Measurements from ENCODE around the gene GAD1. TPM values are rescaled to one million over a fixed set of nuclear protein-coding genes. Genes with fewer than 3 reads are reported as not detected.

Gene GAD1
- total RNA-seq, 1 donor from 2014 or later = not detected

- no peak for DNase-seq (ENCODE audit: low spot score)
Measured at GRCh38 chr2:170818036-170818751, 1.5 kb downstream of the GAD1 start.

- no peak for DNase-seq (ENCODE audit: low spot score)
Measured at GRCh38 chr2:170818752-170819470, 2.2 kb downstream of the GAD1 start.

DNA sequence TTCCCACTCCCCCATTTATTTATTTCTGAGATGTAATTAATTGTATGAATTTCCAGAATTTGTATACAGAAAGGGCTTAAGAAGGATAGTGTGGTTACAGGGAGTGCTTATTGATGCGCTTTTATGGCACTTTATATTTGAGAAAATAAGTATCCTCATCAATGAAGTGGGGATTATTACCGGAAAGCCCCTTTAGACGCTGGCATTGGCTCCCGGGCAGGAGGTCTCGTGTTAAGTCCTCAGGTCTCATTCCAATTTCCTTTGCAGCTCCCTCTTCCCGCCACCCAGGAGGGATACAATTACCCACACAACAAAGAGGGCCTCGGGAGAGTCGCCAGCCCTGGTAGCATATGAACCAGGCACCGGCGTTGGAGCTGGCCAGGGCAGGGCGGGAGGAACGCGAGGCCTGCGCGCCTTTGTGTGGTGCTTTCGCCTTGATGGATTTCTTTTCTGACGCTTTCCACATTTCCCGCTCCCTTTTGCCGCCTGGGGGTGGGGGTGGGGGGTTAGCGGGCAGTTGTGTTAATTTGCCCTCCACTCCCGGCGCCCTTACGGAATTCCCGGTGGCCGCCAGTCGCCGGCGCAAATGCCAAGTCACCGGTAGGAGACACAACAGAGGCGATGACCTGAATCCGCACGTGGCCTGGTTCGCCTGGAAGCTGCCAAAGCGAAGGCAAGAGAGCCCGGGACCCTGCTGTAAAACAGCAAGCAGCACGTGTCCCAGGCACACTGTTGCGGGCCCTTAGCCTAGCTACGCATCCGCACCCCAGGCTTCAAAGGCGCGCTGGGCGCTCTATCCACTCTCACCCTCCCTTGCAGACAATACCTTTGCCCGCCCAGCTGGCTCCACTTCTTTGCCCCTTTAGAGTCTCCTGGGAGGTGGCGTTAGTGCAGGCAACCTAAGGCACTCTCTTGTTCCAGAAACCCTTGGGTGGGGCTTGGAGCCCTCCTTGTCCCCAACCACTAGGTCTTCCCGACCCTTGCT lies 3.3 kb downstream of the GAD1 start:
- no peak for DNase-seq (ENCODE audit: low spot score)

- DNase-seq (ENCODE audit: low spot score) = no peak
Measured at GRCh38 chr2:170820757-170821530, 4.3 kb downstream of the GAD1 start.

GRCh38 chr2:170821531-170822289 lies 5.0 kb downstream of the GAD1 start:
- no peak for DNase-seq (ENCODE audit: low spot score)

- no peak for DNase-seq (ENCODE audit: low spot score)
Measured at GRCh38 chr2:170822290-170823087, 5.8 kb downstream of the GAD1 start.

DNA sequence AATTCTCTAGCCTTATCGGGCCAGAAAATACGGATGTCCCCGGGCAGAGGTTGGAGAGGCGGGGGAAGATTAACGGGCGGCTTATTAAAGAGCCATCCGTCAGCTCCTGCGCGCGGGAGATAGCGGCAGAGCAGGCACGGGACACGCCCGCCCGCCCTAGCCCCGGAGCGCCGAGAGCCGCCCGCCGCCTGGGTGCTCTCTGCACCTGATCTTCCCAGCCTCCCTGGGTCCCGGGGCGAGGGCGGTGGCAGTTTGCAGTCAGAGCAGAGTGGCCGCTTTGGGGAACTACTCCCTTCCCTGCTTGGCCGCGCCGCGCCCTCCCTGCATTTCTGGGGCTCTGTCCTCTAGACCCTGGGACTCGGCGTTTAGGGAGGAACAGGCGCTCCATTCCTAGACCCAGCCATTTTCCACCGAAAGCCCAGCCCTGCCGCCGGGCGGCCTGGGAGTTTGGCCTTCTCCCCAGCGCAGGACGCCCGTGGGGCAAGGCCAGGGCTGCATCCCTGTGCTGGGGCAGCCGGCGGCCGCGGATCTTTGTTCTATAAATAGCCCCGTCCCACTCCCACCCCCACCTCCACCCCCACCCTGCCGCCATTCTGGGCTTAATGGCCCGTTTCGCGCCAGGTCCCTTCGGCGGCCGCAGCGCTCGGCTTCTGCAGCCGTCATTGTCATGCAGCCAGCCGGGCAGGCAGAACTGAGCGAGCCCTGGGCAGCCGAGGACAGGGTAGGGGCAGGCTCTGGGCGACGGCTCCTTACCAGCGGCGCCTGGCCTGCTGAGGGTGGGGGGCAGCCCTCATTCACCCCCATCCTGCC lies 6.6 kb downstream of the GAD1 start:
- DNase-seq (ENCODE audit: low spot score) = no peak

DNA sequence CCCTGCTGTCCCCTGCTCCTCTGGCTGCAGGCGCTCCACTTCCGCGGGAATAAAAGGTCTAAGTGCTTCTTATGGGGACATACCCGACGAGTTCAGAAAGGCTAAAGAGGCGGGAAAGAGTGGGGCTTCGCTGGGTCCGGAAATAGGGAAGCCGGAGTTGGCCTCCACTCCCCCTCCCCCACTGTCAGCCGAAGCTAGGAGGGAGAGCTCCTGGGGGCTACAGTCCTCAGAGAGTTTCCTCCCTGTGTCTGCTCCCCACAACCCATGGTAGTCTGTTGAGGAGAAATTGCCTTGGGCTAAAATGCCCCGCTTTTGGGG lies 7.2 kb downstream of the GAD1 start:
- DNase-seq (ENCODE audit: low spot score) = no peak

DNA sequence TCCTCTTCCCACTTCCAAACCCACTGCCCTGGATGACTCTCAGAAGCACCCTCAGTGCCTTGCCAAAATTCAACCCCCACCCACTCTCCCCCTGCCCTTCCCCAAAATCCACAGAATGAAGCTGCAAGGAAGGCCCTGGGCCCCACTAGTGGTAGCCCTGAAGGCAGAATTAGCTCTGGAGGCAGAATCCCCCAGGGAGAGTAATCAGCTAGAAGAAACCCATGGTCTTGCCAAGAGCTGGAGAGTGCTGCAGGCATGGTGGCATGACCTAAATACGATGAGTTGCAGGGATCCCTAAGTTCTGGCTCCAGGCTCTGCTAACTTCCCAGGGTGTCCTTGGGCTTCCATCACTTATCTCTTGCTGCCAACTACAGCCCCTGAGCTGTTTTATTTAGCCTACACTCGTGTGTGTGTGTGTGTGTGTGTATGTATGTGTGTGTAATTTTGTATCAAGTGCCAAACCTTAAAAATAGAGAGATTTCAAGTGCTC lies 7.9 kb downstream of the GAD1 start:
- DNase-seq (ENCODE audit: low spot score) = no peak

GRCh38 chr2:170827841-170828532 lies 11.3 kb downstream of the GAD1 start:
- no peak for DNase-seq (ENCODE audit: low spot score)

DNA sequence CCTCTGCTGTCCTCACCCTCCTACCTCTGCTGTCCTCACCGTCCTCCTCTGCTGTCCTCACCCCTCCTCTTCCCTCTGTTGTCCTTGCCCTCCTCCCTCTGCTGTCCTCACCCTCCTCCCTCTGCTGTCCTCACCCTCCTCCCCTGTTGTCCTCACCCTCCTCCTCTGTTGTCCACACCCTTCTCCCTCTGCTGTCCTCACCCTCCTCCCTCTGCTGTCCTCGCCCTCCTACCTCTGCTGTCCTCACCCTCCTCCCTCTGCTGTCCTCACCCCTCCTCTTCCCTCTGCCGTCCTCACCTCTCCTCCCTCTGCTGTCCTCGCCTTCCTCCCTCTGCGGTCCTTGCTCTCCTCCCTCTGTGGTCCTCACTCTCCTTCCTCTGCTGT lies 11.8 kb downstream of the GAD1 start:
- DNase-seq (ENCODE audit: low spot score) = no peak

- no peak for DNase-seq (ENCODE audit: low spot score)
Measured at GRCh38 chr2:170829036-170829435, 12.3 kb downstream of the GAD1 start.

DNA sequence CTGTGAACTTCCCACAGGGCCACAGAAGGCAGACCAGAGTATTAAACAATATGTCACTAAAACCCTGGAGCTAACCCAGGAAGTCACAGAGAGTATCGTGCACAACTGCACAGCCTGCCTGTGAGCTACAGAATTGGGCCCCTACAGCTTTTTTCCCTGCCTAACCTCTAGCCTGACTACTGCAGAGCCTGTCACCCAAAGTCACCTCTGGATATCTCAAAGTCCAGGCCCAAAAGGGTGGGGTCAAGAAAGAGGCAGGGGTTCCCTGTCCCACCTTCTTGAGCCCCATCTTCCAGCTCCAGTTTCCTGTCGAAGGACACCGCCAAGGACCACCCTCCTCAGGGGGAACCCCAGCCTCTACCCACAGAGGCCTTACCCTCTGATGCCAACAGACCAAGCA lies 13.5 kb downstream of the GAD1 start:
- no peak for DNase-seq (ENCODE audit: low spot score)

- no peak for DNase-seq (ENCODE audit: low spot score)
Measured at GRCh38 chr2:170831115-170831514, 14.4 kb downstream of the GAD1 start.

DNA sequence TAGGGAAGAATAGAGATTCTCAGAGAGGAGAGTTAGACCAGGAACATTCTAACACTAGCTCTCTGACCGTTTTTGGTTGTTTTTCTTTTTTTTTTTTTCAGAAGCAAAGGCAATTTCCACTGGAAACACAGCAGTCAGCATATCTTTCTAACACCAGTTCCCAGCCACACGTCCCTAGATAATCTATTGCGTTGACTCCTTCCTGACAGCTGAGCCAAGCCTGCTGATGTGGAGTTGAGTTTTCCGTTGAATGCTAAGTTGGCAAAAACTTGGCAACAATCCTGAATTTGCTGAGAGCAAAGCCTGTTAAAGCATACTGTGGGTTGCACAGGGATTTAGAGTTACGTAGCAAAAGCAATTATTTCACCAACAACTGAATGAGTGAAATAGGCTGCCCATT lies 19.3 kb downstream of the GAD1 start:
- DNase-seq (ENCODE audit: low spot score) = no peak

DNA sequence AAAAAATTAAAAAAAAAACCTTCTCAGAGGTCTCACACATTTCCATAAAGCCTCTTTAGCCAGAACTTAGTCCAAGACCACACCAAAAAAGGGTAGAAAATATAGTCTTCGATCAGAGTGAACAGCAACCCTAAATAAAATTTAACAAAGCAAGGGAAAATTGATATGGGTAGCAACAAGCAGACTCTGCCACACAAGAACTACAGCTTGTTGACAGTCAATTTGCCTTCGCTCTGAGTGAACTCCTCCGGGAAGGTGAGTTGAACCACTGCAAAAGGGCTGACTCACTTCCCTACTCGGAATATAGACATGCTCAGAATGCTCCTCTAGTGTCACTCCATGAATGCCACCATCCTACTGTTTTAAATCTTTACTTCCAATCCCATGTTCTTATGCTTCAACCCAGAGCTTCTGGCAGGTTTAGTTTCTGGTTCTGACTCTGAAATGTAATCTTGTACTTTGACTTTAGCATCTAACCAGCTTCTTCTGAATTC lies 24.1 kb downstream of the GAD1 start:
- no peak for DNase-seq (ENCODE audit: low spot score)

DNA sequence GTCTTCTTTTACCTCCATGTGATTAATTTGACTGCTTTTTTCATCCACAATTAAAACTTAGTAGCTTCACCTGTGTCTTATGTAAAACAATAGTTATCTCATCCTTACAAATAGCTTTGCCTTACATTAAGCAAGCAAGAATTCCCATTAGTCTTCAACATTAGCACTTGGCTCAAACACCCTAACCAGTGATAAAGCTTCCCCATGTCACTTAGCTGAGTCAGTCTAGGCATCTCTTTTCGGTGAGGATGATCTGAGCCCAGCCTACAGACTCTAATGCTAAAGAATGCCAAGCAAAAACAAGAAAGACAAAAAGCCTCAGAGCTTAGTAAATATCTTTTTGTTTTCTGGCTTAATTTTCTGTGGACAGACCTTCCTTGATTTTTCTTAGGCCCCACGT lies 26.1 kb downstream of the GAD1 start:
- no peak for DNase-seq (ENCODE audit: low spot score)

- DNase-seq (ENCODE audit: low spot score) = no peak
Measured at GRCh38 chr2:170843656-170844055, 27.0 kb downstream of the GAD1 start.

All from mucosa of gallbladder (tissue), 1 donor.